Small intestine (tissue), 7 donors: ENCODE results near the gene SENP1. TPM values are rescaled to one million over a fixed set of nuclear protein-coding genes. Genes with fewer than 3 reads are reported as not detected.

Source experiments
- DNase-seq, 2 donors: peaks; one replicate each; pipeline versions ENCODE4 v3.0.0 to v3.0.0-alpha.2; 2013
- FAIRE-seq: peaks from 2 replicates; lab custom pipeline; 2012; peaks lifted over from hg19 to GRCh38; lab: Jason Lieb, UNC
- H3K27ac ChIP-seq, 3 donors: one replicate each; pipeline ENCODE4 v1.5.1; 2013; ENCODE audit warnings: low read length in 2 of 3, mild to moderate bottlenecking in 2 of 3, control low read depth in 1 of 3, inconsistent platforms in 1 of 3, low read depth in 1 of 3, moderate library complexity in 1 of 3
- H3K27me3 ChIP-seq, 3 donors: one replicate each; pipeline ENCODE4 v1.6.1; 2013; ENCODE audit warnings: low read length in 3 of 3, inconsistent platforms in 1 of 3; ENCODE audit not compliant: control insufficient read depth in 3 of 3, insufficient read depth in 3 of 3
- H3K36me3 ChIP-seq, 3 donors: one replicate each; pipeline ENCODE4 v1.6.1; 2013; ENCODE audit warnings: low read length in 3 of 3, inconsistent platforms in 1 of 3, low read depth in 1 of 3, mild to moderate bottlenecking in 1 of 3, moderate library complexity in 1 of 3; ENCODE audit not compliant: control insufficient read depth in 3 of 3, insufficient read depth in 2 of 3
- H3K4me1 ChIP-seq, 3 donors: one replicate each; pipeline ENCODE4 v1.6.1; 2013; ENCODE audit warnings: low read length in 2 of 3, inconsistent platforms in 1 of 3, low read depth in 1 of 3, mild to moderate bottlenecking in 1 of 3, moderate library complexity in 1 of 3; ENCODE audit not compliant: control insufficient read depth in 3 of 3, insufficient read depth in 2 of 3
- H3K4me3 ChIP-seq, 3 donors: one replicate each; pipeline ENCODE4 v1.5.1; 2013; ENCODE audit warnings: low read length in 3 of 3, control low read depth in 1 of 3, inconsistent platforms in 1 of 3, low read depth in 1 of 3, mild to moderate bottlenecking in 1 of 3, moderate library complexity in 1 of 3
- H3K9me3 ChIP-seq, 2 donors: one replicate each; pipeline ENCODE4 v1.6.1; 2013; ENCODE audit warnings: low read depth in 1 of 2, low read length in 1 of 2; ENCODE audit not compliant: control insufficient read depth in 2 of 2, insufficient read depth in 1 of 2
- WGBS, 3 donors: extraction: QIAGEN DNeasy Blood & Tissue Kit; methylation state at CpG; one replicate each; pipeline ENCODE4 v1.1.7; 2013; 5-methylcytosine and 5-hydroxymethylcytosine counted together
- polyA plus RNA-seq, 4 donors: library from polyadenylated mRNA; stranded (reverse) in 3 of 4; unstranded in 1 of 4; fragments of 200-250 nt in 3 of 4; fragments of 120-200 nt in 1 of 4; gene quantifications; one replicate each; pipeline versions ENCODE4 v1.2.1 to v1.2.3, GENCODE V29; 2013
- donor health status: healthy with polysubstance abuse.
- donor health status: control.
- donor health status: control.
- donor health status: Bipolar disorder and iron deficiency.
- donor health status: healthy.

SENP1 gene
- polyA plus RNA-seq, 4 donors, result 2.5 to 11.7 (median 4.1) TPM

GRCh38 chr12:48069241-48069640, 36.6 kb downstream of the SENP1 start:
- FAIRE-seq (no peak), DNase-seq (no peak)
- whole genome bisulfite sequencing, 3 donors, result 83 to 93% (median 86%) methylated on average over 1 of the region's 1 CpG
- Histone ChIP-seq H3K27me3 (no peaks in the 10 kb centered on the region), H3K27ac (no peak overlapping the region), H3K4me1 (no peaks in the 10 kb centered on the region), H3K4me3 (no peak overlapping the region), H3K9me3 (no peaks in the 10 kb centered on the region), H3K36me3 (peaks cover 4 to 28% (median 12%) of the 10 kb centered on the region in 3 donors)

- WGBS, 3 donors, result 88 to 93% (median 88%) methylated on average over 2 of the region's 2 CpGs
- Histone ChIP-seq H3K4me1 (no peaks in the 10 kb centered on the region), H3K27me3 (no peaks in the 10 kb centered on the region), H3K9me3 (no peaks in the 10 kb centered on the region), H3K27ac (no peak overlapping the region), H3K4me3 (no peak overlapping the region), H3K36me3 (peaks cover 3 to 28% (median 11%) of the 10 kb centered on the region in 3 donors)
- FAIRE-seq, result no peak
- no peak for DNase-seq
These were observed 37.4 kb downstream of the SENP1 start for GRCh38 chr12:48068457-48068856.

DNA sequence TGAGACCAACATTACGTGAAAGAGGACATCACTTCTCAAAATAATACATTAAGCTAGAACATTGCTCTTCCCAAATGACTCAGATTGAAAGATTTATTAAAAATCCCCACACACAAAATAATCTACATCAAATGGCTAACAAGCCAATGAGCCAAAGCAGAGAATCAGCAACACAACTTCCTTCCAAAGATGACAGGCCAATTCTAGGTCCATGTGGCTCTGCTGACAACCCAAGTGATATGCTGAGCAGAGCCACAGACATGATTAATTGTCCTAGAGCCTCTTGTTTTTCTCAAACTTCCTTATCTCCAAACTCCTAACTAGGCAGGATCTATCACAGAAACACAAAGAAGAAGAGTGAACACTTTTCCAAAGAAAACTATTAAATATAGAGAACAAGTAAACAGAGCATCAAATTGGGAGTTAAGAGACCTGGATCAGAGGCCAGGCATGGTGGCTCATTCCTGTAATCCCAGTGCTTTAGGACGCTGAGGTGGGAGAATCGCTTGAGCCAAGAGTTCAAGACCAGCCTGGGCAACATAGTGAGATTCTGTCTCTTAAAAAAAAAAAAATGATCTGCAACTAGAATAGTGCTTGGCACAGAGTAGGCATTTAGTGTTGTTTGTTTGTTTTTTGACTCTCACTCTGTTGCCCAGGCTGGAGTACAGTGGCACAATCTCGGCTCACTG, 38.5 kb downstream of the SENP1 start:
- Histone ChIP-seq H3K36me3 (peaks cover 3 to 28% (median 9%) of the 10 kb centered on the region in 3 donors), H3K4me3 (no peak overlapping the region), H3K27ac (no peak overlapping the region), H3K4me1 (no peaks in the 10 kb centered on the region), H3K9me3 (no peaks in the 10 kb centered on the region), H3K27me3 (no peaks in the 10 kb centered on the region)
- no peak for DNase-seq
- no peak for FAIRE-seq
- WGBS, 3 donors, result 94 to 99% (median 97%) methylated on average over 4 of the region's 4 CpGs

- H3K36me3 ChIP-seq, result peaks cover 8 to 23% (median 13%) of the 10 kb centered on the region in 3 donors
These were observed 40.8 kb downstream of the SENP1 start for GRCh38 chr12:48065041-48065440.

DNA sequence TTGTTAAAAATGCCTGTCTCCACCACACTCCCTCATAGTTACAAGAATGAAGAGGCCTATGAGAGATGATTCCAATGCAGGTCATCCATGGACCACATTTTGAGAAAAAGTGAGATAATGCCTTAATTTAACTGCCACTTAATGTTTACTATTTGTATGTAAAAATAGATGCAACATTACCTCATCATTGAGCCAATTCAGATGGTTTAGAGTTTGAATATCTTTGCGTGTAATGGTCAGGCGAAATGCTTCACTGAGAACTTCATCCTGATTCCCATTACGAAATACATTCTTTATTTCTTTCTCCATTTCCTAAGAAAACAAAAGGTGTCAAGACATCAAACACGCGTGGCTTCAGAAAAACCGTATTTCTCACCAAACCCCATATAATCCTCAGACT, 42.3 kb downstream of the SENP1 start:
- no peak for FAIRE-seq
- H3K27me3 ChIP-seq, result no peaks in the 10 kb centered on the region
- DNase-seq, result no peak
- peaks cover 8 to 26% (median 16%) of the 10 kb centered on the region in 3 donors for H3K36me3 ChIP-seq
- H3K4me3 ChIP-seq, result no peak overlapping the region
- 95 to 98% (median 97%) methylated on average over 6 of the region's 6 CpGs for WGBS, 3 donors
- no peaks in the 10 kb centered on the region for H3K9me3 ChIP-seq
- no peak overlapping the region for H3K27ac ChIP-seq
- no peaks in the 10 kb centered on the region for H3K4me1 ChIP-seq

More at GRCh38 chr12:48065041-48065440, 40.8 kb downstream of the SENP1 start:
- 91 to 96% (median 93%) methylated on average over 5 of the region's 5 CpGs for WGBS, 3 donors
- Histone ChIP-seq H3K4me1 (no peaks in the 10 kb centered on the region), H3K4me3 (no peak overlapping the region), H3K27me3 (no peaks in the 10 kb centered on the region), H3K9me3 (no peaks in the 10 kb centered on the region), H3K27ac (no peak overlapping the region)
- FAIRE-seq, result no peak
- no peak for DNase-seq

- DNase-seq, result peak; percentile 22 to 53
- WGBS, 3 donors, result 65 to 69% (median 69%) methylated on average over 1 of the region's 1 CpG
These were observed 43.8 kb downstream of the SENP1 start for GRCh38 chr12:48061938-48062719.

DNA sequence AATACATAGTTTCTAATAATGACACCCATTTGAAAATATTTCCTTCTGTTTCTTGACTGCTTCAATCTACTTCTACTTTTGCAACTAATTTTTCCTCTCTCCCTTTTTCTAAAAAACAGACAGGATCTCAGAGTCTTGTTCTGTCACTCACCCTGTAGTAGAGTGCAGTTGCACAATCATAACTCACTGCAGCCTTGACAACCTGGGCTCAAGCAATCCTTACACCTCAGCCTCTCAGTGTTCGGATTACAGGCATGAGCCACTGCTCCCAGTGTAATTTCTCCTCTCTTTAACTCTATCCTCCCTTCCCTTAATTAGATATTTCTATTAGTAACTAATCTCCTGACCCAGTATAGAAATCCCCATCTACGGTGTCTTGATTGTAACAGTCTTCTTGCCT, 45.4 kb downstream of the SENP1 start:
- no peak overlapping the region for H3K4me3 ChIP-seq
- peaks cover 8 to 14% (median 12%) of the 10 kb centered on the region in 3 donors for H3K36me3 ChIP-seq
- no peaks in the 10 kb centered on the region for H3K9me3 ChIP-seq
- 96 to 100% (median 97%) methylated on average over 2 of the region's 2 CpGs for WGBS, 3 donors
- no peak for FAIRE-seq
- H3K27ac ChIP-seq, result no peak overlapping the region
- DNase-seq, result no peak
- H3K4me1 ChIP-seq, result no peaks in the 10 kb centered on the region
- H3K27me3 ChIP-seq, result no peaks in the 10 kb centered on the region

More at GRCh38 chr12:48061938-48062719, 43.8 kb downstream of the SENP1 start:
- FAIRE-seq, result no peak
- H3K27me3 ChIP-seq, result no peaks in the 10 kb centered on the region
- no peak overlapping the region for H3K4me3 ChIP-seq
- H3K36me3 ChIP-seq, result peaks cover 8 to 21% (median 14%) of the 10 kb centered on the region in 3 donors
- no peaks in the 10 kb centered on the region for H3K4me1 ChIP-seq
- no peak overlapping the region for H3K27ac ChIP-seq
- no peaks in the 10 kb centered on the region for H3K9me3 ChIP-seq

- H3K4me3 ChIP-seq, result no peak overlapping the region
- H3K9me3 ChIP-seq, result no peaks in the 10 kb centered on the region
- no peak for FAIRE-seq
- DNase-seq, result no peak
- H3K36me3 ChIP-seq, result peaks cover 6 to 15% (median 9%) of the 10 kb centered on the region in 3 donors
- H3K4me1 ChIP-seq, result no peaks in the 10 kb centered on the region
- no peak overlapping the region for H3K27ac ChIP-seq
- 96 to 100% (median 99%) methylated on average over 5 of the region's 5 CpGs for WGBS, 3 donors
- H3K27me3 ChIP-seq, result no peaks in the 10 kb centered on the region
These were observed 47.1 kb downstream of the SENP1 start for GRCh38 chr12:48058771-48059170.
